Gastroesophageal sphincter (tissue), 4 donors: ENCODE data around the gene PTCH1. TPM values are rescaled to one million over a fixed set of nuclear protein-coding genes. Genes with fewer than 3 reads are reported as not detected.

Experiments
- ATAC-seq: fragments of 150-250 bp; one replicate; pipeline ENCODE4 v1.9.1; 2016; ENCODE audit warnings: mild to moderate bottlenecking, moderate library complexity
- H3K27ac ChIP-seq, 4 donors: fragments of 200-600 bp; sonication (generic) in 3 of 4; 1 replicate in 3 of 4; 2 replicates in 1 of 4; pipeline ENCODE4 v1.5.1; 2016 to 2019
- H3K27me3 ChIP-seq: fragments of 200-600 bp; sonication (generic); one replicate; pipeline ENCODE4 v1.5.1; 2019
- H3K36me3 ChIP-seq, 2 donors: fragments of 200-600 bp; sonication (generic); one replicate each; pipeline ENCODE4 v1.5.1; 2019; ENCODE audit warnings: control low read depth in 1 of 2
- H3K4me1 ChIP-seq, 3 donors: fragments of 200-600 bp; sonication (generic); 1 replicate in 2 of 3; 2 replicates in 1 of 3; pipeline ENCODE4 v1.5.1; 2016 to 2019; ENCODE audit warnings: control low read depth in 2 of 3
- H3K4me3 ChIP-seq, 2 donors: fragments of 200-600 bp; sonication (generic); one replicate each; pipeline ENCODE4 v1.5.1; 2019; ENCODE audit warnings: mild to moderate bottlenecking in 1 of 2, moderate library complexity in 1 of 2
- H3K9me3 ChIP-seq, 3 donors: fragments of 200-600 bp; sonication (generic); one replicate each; pipeline ENCODE4 v1.5.1; 2017 to 2019; ENCODE audit warnings: control low read depth in 2 of 3
- CTCF ChIP-seq, 4 experiments: fragments of 200-600 bp in 2 of 4; fragments of 450-650 bp in 2 of 4; sonication (generic) in 1 of 4; IDR thresholded peaks; one replicate each; pipeline ENCODE4 v1.5.1; 2017 to 2019; ENCODE audit warnings: antibody characterized with exemption in 4 of 4, mild to moderate bottlenecking in 2 of 4, moderate library complexity in 2 of 4
- EP300 ChIP-seq: sonication (generic); formaldehyde crosslinking; IDR thresholded peaks from one replicate; pipeline ENCODE4 v1.6.1; 2017; ENCODE audit warnings: antibody characterized with exemption, mild to moderate bottlenecking
- POLR2A ChIP-seq, 2 donors: fragments of 450-650 bp; IDR thresholded peaks; one replicate each; pipeline ENCODE4 v1.6.1; 2017; ENCODE audit warnings: antibody characterized with exemption in 2 of 2, mild to moderate bottlenecking in 2 of 2, moderate library complexity in 1 of 2
- POLR2AphosphoS5 ChIP-seq: sonication (generic); formaldehyde crosslinking; IDR thresholded peaks from one replicate; pipeline ENCODE4 v1.6.1; 2017; ENCODE audit warnings: antibody characterized with exemption
- WGBS, 2 donors: methylation state at CpG; one replicate each; pipeline ENCODE4 v1.1.5; 2018; ENCODE audit warnings: low coverage in 1 of 2; 5-methylcytosine and 5-hydroxymethylcytosine counted together
- total RNA-seq, 4 donors: library from RNA; depleted of rRNA; stranded (reverse); fragments of >200 nt; gene quantifications; one replicate each; pipeline ENCODE4 v1.1.0, GENCODE V29; 2016

PTCH1 gene
- total RNA-seq, 4 donors from 2014 or later = 12.5 to 20.3 (median 15.5) TPM

- peak overlapping the region in 3 of 4 donors; percentile 32 to 51 (median 49) for H3K27ac ChIP-seq
- H3K4me3 ChIP-seq = peak overlapping the region in 1 of 2 donors; percentile 39
- 43 to 71% methylated on average over 3 to 10 of the region's 21 CpGs for WGBS, 2 donors
- H3K4me1 ChIP-seq = peaks cover 0 to 38% (median 3%) of the 10 kb centered on the region in 3 donors
- no peaks in the 10 kb centered on the region for H3K27me3 ChIP-seq
- H3K9me3 ChIP-seq = no peaks in the 10 kb centered on the region
- ATAC-seq = no peak
- H3K36me3 ChIP-seq = peaks cover 0 to 66% of the 10 kb centered on the region in 2 donors
- TF ChIP-seq POLR2A (IDR thresholded peaks at IDR 0.05) (no peak), POLR2AphosphoS5 (no peak), CTCF (IDR thresholded peaks at IDR 0.05) (no peak), EP300 (no peak)
These were observed 53.4 kb downstream of the PTCH1 start for GRCh38 chr9:95463148-95464060.

- WGBS, 2 donors = 23 to 47% methylated on average over 12 to 24 of the region's 30 CpGs
- peaks cover 0 to 47% (median 3%) of the 10 kb centered on the region in 3 donors for H3K4me1 ChIP-seq
- H3K9me3 ChIP-seq = no peaks in the 10 kb centered on the region
- peaks cover 0 to 65% of the 10 kb centered on the region in 2 donors for H3K36me3 ChIP-seq
- peak overlapping the region in 1 of 2 donors; percentile 39 for H3K4me3 ChIP-seq
- TF ChIP-seq POLR2AphosphoS5 (no peak), EP300 (no peak), CTCF (IDR thresholded peaks at IDR 0.05) (no peak), POLR2A (IDR thresholded peaks at IDR 0.05) (no peak)
- ATAC-seq = peak; percentile 69
- H3K27ac ChIP-seq = peak overlapping the region in 3 of 4 donors; percentile 32 to 51 (median 49)
- no peaks in the 10 kb centered on the region for H3K27me3 ChIP-seq
These were observed 54.3 kb downstream of the PTCH1 start for GRCh38 chr9:95462249-95463147.

GRCh38 chr9:95461448-95462248 is 55.1 kb downstream of the PTCH1 start:
- Histone ChIP-seq H3K9me3 (no peaks in the 10 kb centered on the region), H3K27me3 (no peaks in the 10 kb centered on the region), H3K27ac (peak overlapping the region in 3 of 4 donors; percentile 32 to 51 (median 49)), H3K36me3 (peaks cover 0 to 65% of the 10 kb centered on the region in 2 donors), H3K4me1 (peaks cover 0 to 47% (median 3%) of the 10 kb centered on the region in 3 donors), H3K4me3 (no peak overlapping the region)
- WGBS, 2 donors = 93% methylated on average over 8 of the region's 17 CpGs; no CpG with 5 or more reads in 1 of the 2 donors
- no peak for ATAC-seq
- TF ChIP-seq POLR2AphosphoS5 = no peak
- no peak for TF ChIP-seq CTCF (IDR thresholded peaks at IDR 0.05)
- no peak for TF ChIP-seq POLR2A (IDR thresholded peaks at IDR 0.05)
- no peak for TF ChIP-seq EP300

GRCh38 chr9:95460518-95461164 is 56.1 kb downstream of the PTCH1 start:
- Histone ChIP-seq H3K4me1 (peaks cover 0 to 47% (median 3%) of the 10 kb centered on the region in 3 donors), H3K9me3 (no peaks in the 10 kb centered on the region), H3K36me3 (peaks cover 0 to 65% of the 10 kb centered on the region in 2 donors), H3K4me3 (no peak overlapping the region), H3K27ac (no peak overlapping the region), H3K27me3 (no peaks in the 10 kb centered on the region)
- WGBS, 2 donors = 60 to 83% methylated on average over 1 to 11 of the region's 13 CpGs
- no peak for ATAC-seq
- TF ChIP-seq EP300 (no peak), POLR2A (IDR thresholded peaks at IDR 0.05) (no peak)
